ENCODE results near the gene MOB1A.

DNA sequence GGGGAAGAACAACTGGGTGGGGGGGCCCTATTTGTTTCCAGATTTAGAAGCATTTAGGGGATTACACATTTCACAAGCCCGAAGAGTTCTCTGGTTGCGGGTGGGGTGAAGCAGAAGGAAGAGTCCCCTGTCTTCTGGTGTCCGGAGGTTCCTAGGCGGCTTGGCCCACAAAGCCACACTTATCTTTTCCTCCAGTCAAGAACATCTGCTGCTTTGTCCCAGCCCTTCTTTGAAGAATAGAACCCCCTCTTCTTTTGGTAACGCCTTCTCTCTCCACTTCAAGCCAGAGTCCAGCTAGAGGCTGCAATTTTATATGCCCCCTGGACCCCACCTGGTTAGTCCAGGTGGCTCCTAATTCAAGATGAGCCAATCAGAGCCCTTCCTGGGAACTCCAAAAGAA is 46.8 kb downstream of the MOB1A start:
- TF ChIP-seq ZNF138 (CRISPR knock-in tag; conservative IDR thresholded peaks at IDR 0.05) (no peak), SOX15 (CRISPR knock-in tag; IDR thresholded peaks at IDR 0.05) (no peak), TCF7 (CRISPR knock-in tag; IDR thresholded peaks at IDR 0.05; ENCODE audit: low read depth) (no peak), ZNF263 (CRISPR knock-in tag; IDR thresholded peaks at IDR 0.05; ENCODE audit: low read depth) (no peak), NFYB (CRISPR knock-in tag; conservative IDR thresholded peaks at IDR 0.05; ENCODE audit: low read depth) (no peak)
- TF ChIP-seq, protein P1, sequence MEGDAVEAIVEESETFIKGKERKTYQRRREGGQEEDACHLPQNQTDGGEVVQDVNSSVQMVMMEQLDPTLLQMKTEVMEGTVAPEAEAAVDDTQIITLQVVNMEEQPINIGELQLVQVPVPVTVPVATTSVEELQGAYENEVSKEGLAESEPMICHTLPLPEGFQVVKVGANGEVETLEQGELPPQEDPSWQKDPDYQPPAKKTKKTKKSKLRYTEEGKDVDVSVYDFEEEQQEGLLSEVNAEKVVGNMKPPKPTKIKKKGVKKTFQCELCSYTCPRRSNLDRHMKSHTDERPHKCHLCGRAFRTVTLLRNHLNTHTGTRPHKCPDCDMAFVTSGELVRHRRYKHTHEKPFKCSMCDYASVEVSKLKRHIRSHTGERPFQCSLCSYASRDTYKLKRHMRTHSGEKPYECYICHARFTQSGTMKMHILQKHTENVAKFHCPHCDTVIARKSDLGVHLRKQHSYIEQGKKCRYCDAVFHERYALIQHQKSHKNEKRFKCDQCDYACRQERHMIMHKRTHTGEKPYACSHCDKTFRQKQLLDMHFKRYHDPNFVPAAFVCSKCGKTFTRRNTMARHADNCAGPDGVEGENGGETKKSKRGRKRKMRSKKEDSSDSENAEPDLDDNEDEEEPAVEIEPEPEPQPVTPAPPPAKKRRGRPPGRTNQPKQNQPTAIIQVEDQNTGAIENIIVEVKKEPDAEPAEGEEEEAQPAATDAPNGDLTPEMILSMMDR (IDR thresholded peaks at IDR 0.05): no peak
- TF ChIP-seq, protein P2, sequence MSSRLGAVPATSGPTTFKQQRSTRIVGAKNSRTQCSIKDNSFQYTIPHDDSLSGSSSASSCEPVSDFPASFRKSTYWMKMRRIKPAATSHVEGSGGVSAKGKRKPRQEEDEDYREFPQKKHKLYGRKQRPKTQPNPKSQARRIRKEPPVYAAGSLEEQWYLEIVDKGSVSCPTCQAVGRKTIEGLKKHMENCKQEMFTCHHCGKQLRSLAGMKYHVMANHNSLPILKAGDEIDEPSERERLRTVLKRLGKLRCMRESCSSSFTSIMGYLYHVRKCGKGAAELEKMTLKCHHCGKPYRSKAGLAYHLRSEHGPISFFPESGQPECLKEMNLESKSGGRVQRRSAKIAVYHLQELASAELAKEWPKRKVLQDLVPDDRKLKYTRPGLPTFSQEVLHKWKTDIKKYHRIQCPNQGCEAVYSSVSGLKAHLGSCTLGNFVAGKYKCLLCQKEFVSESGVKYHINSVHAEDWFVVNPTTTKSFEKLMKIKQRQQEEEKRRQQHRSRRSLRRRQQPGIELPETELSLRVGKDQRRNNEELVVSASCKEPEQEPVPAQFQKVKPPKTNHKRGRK (CRISPR knock-in tag; IDR thresholded peaks at IDR 0.05; ENCODE audit: borderline replicate concordance): no peak
- TF ChIP-seq, protein P3, sequence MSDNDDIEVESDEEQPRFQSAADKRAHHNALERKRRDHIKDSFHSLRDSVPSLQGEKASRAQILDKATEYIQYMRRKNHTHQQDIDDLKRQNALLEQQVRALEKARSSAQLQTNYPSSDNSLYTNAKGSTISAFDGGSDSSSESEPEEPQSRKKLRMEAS (CRISPR knock-in tag; IDR thresholded peaks at IDR 0.05): no peak
